ENCODE measurements around the gene SNRPD1. TPM values are rescaled to one million over a fixed set of nuclear protein-coding genes. Genes with fewer than 3 reads are reported as not detected.

SNRPD1 gene
- polyA plus RNA-seq, 1 experiment: 5.8 TPM

GRCh38 chr18:21650311-21650710 lies 38.2 kb downstream of the SNRPD1 start:
- Histone ChIP-seq H3K27me3 (ENCODE audit: control insufficient read depth, insufficient read depth, low read length) (no peaks in the 10 kb centered on the region), H3K36me3 (ENCODE audit: control insufficient read depth, insufficient read depth, low read length) (no peaks in the 10 kb centered on the region), H3K4me3 (ENCODE audit: low read depth, low read length) (no peak overlapping the region)
- TF ChIP-seq CTCF (IDR thresholded peaks at IDR 0.05; ENCODE audit: insufficient read depth, low read depth, low read length): no peak
- ChIA-PET POLR2A (no interaction called here), CTCF (no interaction called here)
- DNase-seq (ENCODE audit: low read depth): no peak

GRCh38 chr18:21652073-21652472 lies 40.0 kb downstream of the SNRPD1 start:
- Histone ChIP-seq H3K27me3 (ENCODE audit: control insufficient read depth, insufficient read depth, low read length) (no peaks in the 10 kb centered on the region), H3K36me3 (ENCODE audit: control insufficient read depth, insufficient read depth, low read length) (no peaks in the 10 kb centered on the region), H3K4me3 (ENCODE audit: low read depth, low read length) (no peak overlapping the region)
- ChIA-PET POLR2A (no interaction called here), CTCF (no interaction called here)
- DNase-seq (ENCODE audit: low read depth): no peak
- TF ChIP-seq CTCF (IDR thresholded peaks at IDR 0.05; ENCODE audit: insufficient read depth, low read depth, low read length): no peak

GRCh38 chr18:21653361-21653760 lies 41.2 kb downstream of the SNRPD1 start:
- H3K36me3 ChIP-seq (ENCODE audit: control insufficient read depth, insufficient read depth, low read length): no peaks in the 10 kb centered on the region
- H3K4me3 ChIP-seq (ENCODE audit: low read depth, low read length): no peak overlapping the region
- H3K27me3 ChIP-seq (ENCODE audit: control insufficient read depth, insufficient read depth, low read length): no peaks in the 10 kb centered on the region
- no peak for DNase-seq (ENCODE audit: low read depth)
- no peak for TF ChIP-seq CTCF (IDR thresholded peaks at IDR 0.05; ENCODE audit: insufficient read depth, low read depth, low read length)
- ChIA-PET CTCF (interaction anchor here (0.6 kb wide), 1 partner anchor 141 kb away, joined by 6 read pairs; no protein-coding TSS in a partner anchor), POLR2A (no interaction called here)

GRCh38 chr18:21656402-21656801 lies 44.3 kb downstream of the SNRPD1 start:
- POLR2A ChIA-PET: no interaction called here
- TF ChIP-seq CTCF (IDR thresholded peaks at IDR 0.05; ENCODE audit: insufficient read depth, low read depth, low read length): no peak
- Histone ChIP-seq H3K27me3 (ENCODE audit: control insufficient read depth, insufficient read depth, low read length) (no peaks in the 10 kb centered on the region), H3K36me3 (ENCODE audit: control insufficient read depth, insufficient read depth, low read length) (no peaks in the 10 kb centered on the region), H3K4me3 (ENCODE audit: low read depth, low read length) (no peak overlapping the region)
- peak; percentile 18 for DNase-seq (ENCODE audit: low read depth)
- CTCF ChIA-PET: interaction anchor here (0.7 kb wide), 1 partner anchor 10 kb away, joined by 3 read pairs; no protein-coding TSS in a partner anchor

GRCh38 chr18:21660078-21660477 lies 48.0 kb downstream of the SNRPD1 start:
- no peaks in the 10 kb centered on the region for H3K36me3 ChIP-seq (ENCODE audit: control insufficient read depth, insufficient read depth, low read length)
- H3K4me3 ChIP-seq (ENCODE audit: low read depth, low read length): no peak overlapping the region
- POLR2A ChIA-PET: no interaction called here
- no peaks in the 10 kb centered on the region for H3K27me3 ChIP-seq (ENCODE audit: control insufficient read depth, insufficient read depth, low read length)
- TF ChIP-seq CTCF (IDR thresholded peaks at IDR 0.05; ENCODE audit: insufficient read depth, low read depth, low read length): no peak
- no peak for DNase-seq (ENCODE audit: low read depth)
- CTCF ChIA-PET: interaction anchor here (0.8 kb wide), 1 partner anchor 13 kb away, joined by 3 read pairs; no protein-coding TSS in a partner anchor
